CD4-positive, alpha-beta T cell (primary cell): ENCODE results near the gene APOA4. TPM values are rescaled to one million over a fixed set of nuclear protein-coding genes. Genes with fewer than 3 reads are reported as not detected.

Experiments
- ATAC-seq: fragments of 200-7000 bp; cut with Tn5 transposase; one replicate; pipeline ENCODE4 v1.10.0; 2022; ENCODE audit warnings: mild to moderate bottlenecking; ENCODE audit not compliant: poor library complexity
- CTCF ChIA-PET: fragments of 350-600 bp; sonication (Branson Sonifier 250); formaldehyde crosslinking; loops from one replicate; lab custom pipeline; 2021; ENCODE audit warnings: antibody characterized with exemption, inconsistent platforms; lab: Charles Lee
- POLR2A ChIA-PET: fragments of 350-600 bp; sonication (Branson Sonifier 250); formaldehyde crosslinking; loops from one replicate; lab custom pipeline; 2021; ENCODE audit warnings: antibody characterized with exemption, inconsistent platforms; lab: Charles Lee
- DNase-seq, 14 experiments: peaks; one replicate each; pipeline ENCODE4 v3.0.0-alpha.2; 2013 to 2020; ENCODE audit warnings: mixed read lengths in 2 of 14
- H3K27ac ChIP-seq, 2 donors: one replicate each; pipeline versions ENCODE4 v1.5.1 to v1.7.0; 2013; ENCODE audit warnings: low read length in 2 of 2, low read depth in 1 of 2, mild to moderate bottlenecking in 1 of 2
- H3K27me3 ChIP-seq, 2 experiments: 1 replicate in 1 of 2; 2 replicates in 1 of 2; pipeline versions ENCODE4 v1.6.1 to v1.7.0; 2013; ENCODE audit warnings: low read length in 2 of 2, control low read depth in 1 of 2, mild to moderate bottlenecking in 1 of 2, moderate library complexity in 1 of 2; ENCODE audit not compliant: insufficient read depth in 2 of 2, control insufficient read depth in 1 of 2
- H3K36me3 ChIP-seq: one replicate; pipeline ENCODE4 v1.6.1; 2013; ENCODE audit warnings: low read length, control low read depth; ENCODE audit not compliant: insufficient read depth
- H3K4me1 ChIP-seq: one replicate; pipeline ENCODE4 v1.6.1; 2013; ENCODE audit warnings: low read length, control low read depth; ENCODE audit not compliant: insufficient read depth
- H3K4me3 ChIP-seq: one replicate; pipeline ENCODE4 v1.5.1; 2013; ENCODE audit warnings: mild to moderate bottlenecking, low read length, moderate library complexity
- H3K9me3 ChIP-seq, 2 experiments: 1 replicate in 1 of 2; 2 replicates in 1 of 2; pipeline versions ENCODE4 v1.6.1 to v1.7.0; 2013; ENCODE audit warnings: low read length in 2 of 2, mild to moderate bottlenecking in 2 of 2, control low read depth in 1 of 2, moderate library complexity in 1 of 2; ENCODE audit not compliant: control insufficient read depth in 1 of 2, insufficient read depth in 1 of 2
- H3K27ac Mint-ChIP-seq: one replicate; pipeline ENCODE4 v1.8.0; 2020; ENCODE audit warnings: mixed read lengths
- H3K27me3 Mint-ChIP-seq: one replicate; pipeline ENCODE4 v1.8.0; 2021; ENCODE audit warnings: mixed read lengths
- H3K36me3 Mint-ChIP-seq: one replicate; pipeline ENCODE4 v1.8.0; 2021; ENCODE audit warnings: low read depth, mixed read lengths
- H3K4me1 Mint-ChIP-seq: one replicate; pipeline ENCODE4 v1.8.0; 2021; ENCODE audit warnings: low read depth, mixed read lengths
- H3K4me3 Mint-ChIP-seq: one replicate; pipeline ENCODE4 v1.8.0; 2020; ENCODE audit warnings: mild to moderate bottlenecking, mixed read lengths
- H3K9me3 Mint-ChIP-seq: one replicate; pipeline ENCODE4 v1.8.0; 2020; ENCODE audit warnings: mixed read lengths
- CTCF ChIP-seq: fragments of 200-600 bp; IDR thresholded peaks from one replicate; pipeline ENCODE4 v1.8.0; 2022; ENCODE audit warnings: antibody characterized with exemption, mild to moderate bottlenecking
- intact Hi-C, 2 experiments: fragments of 100-400 bp; cut with DNase I in 1 of 2; cut with micrococcal nuclease in 1 of 2; formaldehyde crosslinking; loops; one replicate each; pipeline versions ENCODE4 v1.15.1 to v1.9.0; 2023 to 2025; cut with DNase I, micrococcal nuclease
- total RNA-seq, 174 experiments: library from RNA in 2 of 174; stranded (reverse) in 2 of 174; gene quantifications; one replicate each; pipeline ENCODE4 v1.2.3 and lab custom pipeline; 2021 to 2026

APOA4 gene
- total RNA-seq, 2 experiments from 2014 or later, result not detected

- Mint-ChIP-seq H3K4me3 (no peak overlapping the region), H3K36me3 (peaks cover 6% of the 10 kb centered on the region), H3K4me1 (peaks cover 12% of the 10 kb centered on the region), H3K9me3 (no peaks in the 10 kb centered on the region), H3K27ac (no peak overlapping the region), H3K27me3 (no peaks in the 10 kb centered on the region)
- POLR2A ChIA-PET, result interaction anchor here (0.7 kb wide), 1 partner anchor 153 kb away, joined by 3 read pairs; no protein-coding TSS in a partner anchor
- Histone ChIP-seq H3K9me3 (no peaks in the 10 kb centered on the region), H3K4me3 (no peak overlapping the region), H3K36me3 (peaks cover 2% of the 10 kb centered on the region), H3K27me3 (no peaks in the 10 kb centered on the region), H3K4me1 (peaks cover 18% of the 10 kb centered on the region), H3K27ac (no peak overlapping the region)
- no peak for ATAC-seq
- intact Hi-C loops, result loop anchor here in 1 of 2 experiments (5.0 kb wide), 1 partner anchor 106 kb away; no protein-coding TSS in a partner anchor
- no peak for TF ChIP-seq CTCF
- CTCF ChIA-PET, result no interaction called here
- no peak for DNase-seq
Observed at GRCh38 chr11:116838321-116839084, 15.4 kb upstream of the APOA4 start.

DNA sequence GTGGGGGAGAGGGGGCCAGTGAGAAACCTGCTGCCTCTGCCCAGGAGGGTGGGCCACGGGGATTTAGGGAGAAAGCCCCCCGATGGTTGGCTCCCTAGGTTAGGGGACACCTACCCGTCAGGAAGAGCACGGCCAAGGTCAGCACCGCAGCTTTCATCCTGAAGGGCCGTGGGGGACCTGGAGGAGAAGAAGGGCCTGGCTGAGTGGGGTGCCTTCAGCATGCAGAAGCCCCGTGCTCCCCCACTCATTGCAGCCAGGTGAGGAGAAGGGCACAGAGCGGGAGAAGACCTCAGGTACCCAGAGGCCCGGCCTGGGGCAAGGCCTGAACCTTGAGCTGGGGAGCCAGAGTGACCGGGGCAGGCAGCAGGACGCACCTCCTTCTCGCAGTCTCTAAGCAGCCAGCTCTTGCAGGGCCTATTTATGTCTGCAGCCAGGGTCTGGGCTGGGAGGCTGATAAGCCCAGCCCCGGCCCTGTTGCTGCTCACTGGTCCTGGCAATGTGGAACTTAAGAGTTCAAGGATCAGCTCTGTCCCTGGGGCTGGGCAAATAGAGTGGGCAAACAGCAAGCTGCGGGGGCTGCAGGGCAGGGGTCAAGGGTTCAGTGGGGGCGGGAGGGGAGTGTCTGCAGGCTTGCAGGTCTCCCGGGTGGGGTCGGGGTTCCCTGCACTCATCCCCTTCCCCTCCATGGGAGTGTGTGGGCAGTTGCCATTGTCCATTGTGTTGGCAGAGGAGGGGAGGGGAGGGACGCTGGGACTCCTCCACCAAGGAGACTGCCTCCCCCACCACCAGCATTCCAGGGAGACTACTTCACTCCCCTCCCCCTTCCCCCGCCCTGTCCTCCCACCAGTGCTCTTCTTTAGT, 14.4 kb upstream of the APOA4 start, which contains the start of gene APOA1:
Gene APOA1 (minus strand): TSS at position 392 of the 861 bp plus-strand sequence. CDS start 235 bp downstream, at position 157.
- H3K4me3 ChIP-seq, result no peak within 1 kb of the TSS
- Mint-ChIP-seq H3K36me3 (no peaks in the 10 kb centered on the region), H3K27me3 (no peaks in the 10 kb centered on the region), H3K27ac (no peak within 1 kb of the TSS), H3K9me3 (no peaks in the 10 kb centered on the region), H3K4me3 (no peak within 1 kb of the TSS), H3K4me1 (peaks cover 12% of the 10 kb centered on the region)
- no peak for TF ChIP-seq CTCF
- no peaks in the 10 kb centered on the region for H3K9me3 ChIP-seq
- ATAC-seq (no peak), DNase-seq (no peak)
- H3K27me3 ChIP-seq, result no peaks in the 10 kb centered on the region
- intact Hi-C loops, result loop anchor here in 1 of 2 experiments (2.0 to 5.0 kb wide), 2 partner anchors 13 to 105 kb away; no protein-coding TSS in a partner anchor
- CTCF ChIA-PET, result interaction anchor here (0.6 kb wide), 1 partner anchor 290 kb away, joined by 4 read pairs; no protein-coding TSS in a partner anchor
- POLR2A ChIA-PET, result interaction anchor here (0.7 to 2.8 kb wide), 2 partner anchors 15 to 154 kb away, joined by 3 to 76 read pairs; no protein-coding TSS in a partner anchor
- peaks cover 18% of the 10 kb centered on the region for H3K4me1 ChIP-seq
- H3K36me3 ChIP-seq, result no peaks in the 10 kb centered on the region
- H3K27ac ChIP-seq, result no peak within 1 kb of the TSS

- ATAC-seq (no peak), DNase-seq (no peak)
- CTCF ChIA-PET, result interaction anchor here (0.8 to 1.6 kb wide), 10 partner anchors 14 to 280 kb away, joined by 3 to 11 read pairs (median 6); partner anchors contain the start of genes APOA4, APOA5 and ZPR1
- POLR2A ChIA-PET, result interaction anchor here (1.3 to 2.8 kb wide), 8 partner anchors 16 to 342 kb away, joined by 4 to 76 read pairs (median 11); partner anchors contain the start of genes APOA5, BUD13, PAFAH1B2 and SIDT2
- Histone ChIP-seq H3K36me3 (no peaks in the 10 kb centered on the region), H3K9me3 (no peaks in the 10 kb centered on the region), H3K4me3 (no peak overlapping the region), H3K27me3 (no peaks in the 10 kb centered on the region), H3K27ac (no peak overlapping the region), H3K4me1 (peaks cover 18% of the 10 kb centered on the region)
- no peak for TF ChIP-seq CTCF
- no peaks in the 10 kb centered on the region for H3K9me3 Mint-ChIP-seq
- H3K36me3 Mint-ChIP-seq, result no peaks in the 10 kb centered on the region
- intact Hi-C loops, result loop anchor here (1.0 to 5.0 kb wide), 3 partner anchors 14 to 104 kb away; partner anchors contain the start of gene APOA5 (in 2 of the 2)
- H3K4me3 Mint-ChIP-seq, result no peak overlapping the region
- H3K4me1 Mint-ChIP-seq, result peaks cover 12% of the 10 kb centered on the region
- no peaks in the 10 kb centered on the region for H3K27me3 Mint-ChIP-seq
- no peak overlapping the region for H3K27ac Mint-ChIP-seq
Observed at GRCh38 chr11:116836632-116836991, 13.5 kb upstream of the APOA4 start.
